RWPE2 (cell line): ENCODE measurements around the gene CBLC.
A peak's percentile ranks its signal among the peaks of the same experiment; 100 is the strongest.

Experiments used
- ATAC-seq: fragments of 200-7000 bp; cut with Tn5 transposase; 3 replicates; pipeline ENCODE4 v1.9.1; 2021; ENCODE audit warnings: low read depth
- DNase-seq: peaks from one replicate; pipeline ENCODE4 v3.0.0-alpha.2; 2020; ENCODE audit warnings: low spot score
- H3K27ac ChIP-seq: fragments of 450-650 bp; 2 replicates; pipeline ENCODE4 v1.5.1; 2017; ENCODE audit warnings: mild to moderate bottlenecking; ENCODE audit not compliant: poor library complexity, severe bottlenecking
- H3K27me3 ChIP-seq: fragments of 250-450 bp; sonication (Bioruptor Pico); 2 replicates; pipeline ENCODE4 v1.5.1; 2021; ENCODE audit warnings: mild to moderate bottlenecking, moderate library complexity; ENCODE audit not compliant: insufficient read depth, poor library complexity, severe bottlenecking
- H3K36me3 ChIP-seq: fragments of 250-450 bp; sonication (Bioruptor Pico); 2 replicates; pipeline ENCODE4 v1.5.1; 2020; ENCODE audit warnings: low read depth, mild to moderate bottlenecking, moderate library complexity
- H3K4me1 ChIP-seq: fragments of 250-450 bp; sonication (Bioruptor Pico); 2 replicates; pipeline ENCODE4 v1.5.1; 2021; ENCODE audit warnings: mild to moderate bottlenecking, moderate library complexity; ENCODE audit not compliant: insufficient read depth, poor library complexity, severe bottlenecking
- H3K4me3 ChIP-seq: fragments of 250-450 bp; sonication (Bioruptor Pico); 2 replicates; pipeline ENCODE4 v1.5.1; 2021; ENCODE audit warnings: mild to moderate bottlenecking, moderate library complexity; ENCODE audit not compliant: severe bottlenecking
- H3K9me3 ChIP-seq: fragments of 250-450 bp; sonication (Bioruptor Pico); 2 replicates; pipeline ENCODE4 v1.5.1; 2021; ENCODE audit warnings: mild to moderate bottlenecking, moderate library complexity; ENCODE audit not compliant: severe bottlenecking
- CTCF ChIP-seq: fragments of 450-650 bp; IDR thresholded peaks from one replicate; pipeline ENCODE4 v1.5.1; 2017; ENCODE audit warnings: mild to moderate bottlenecking, moderate library complexity; ENCODE audit not compliant: poor library complexity, severe bottlenecking

CBLC gene

DNA sequence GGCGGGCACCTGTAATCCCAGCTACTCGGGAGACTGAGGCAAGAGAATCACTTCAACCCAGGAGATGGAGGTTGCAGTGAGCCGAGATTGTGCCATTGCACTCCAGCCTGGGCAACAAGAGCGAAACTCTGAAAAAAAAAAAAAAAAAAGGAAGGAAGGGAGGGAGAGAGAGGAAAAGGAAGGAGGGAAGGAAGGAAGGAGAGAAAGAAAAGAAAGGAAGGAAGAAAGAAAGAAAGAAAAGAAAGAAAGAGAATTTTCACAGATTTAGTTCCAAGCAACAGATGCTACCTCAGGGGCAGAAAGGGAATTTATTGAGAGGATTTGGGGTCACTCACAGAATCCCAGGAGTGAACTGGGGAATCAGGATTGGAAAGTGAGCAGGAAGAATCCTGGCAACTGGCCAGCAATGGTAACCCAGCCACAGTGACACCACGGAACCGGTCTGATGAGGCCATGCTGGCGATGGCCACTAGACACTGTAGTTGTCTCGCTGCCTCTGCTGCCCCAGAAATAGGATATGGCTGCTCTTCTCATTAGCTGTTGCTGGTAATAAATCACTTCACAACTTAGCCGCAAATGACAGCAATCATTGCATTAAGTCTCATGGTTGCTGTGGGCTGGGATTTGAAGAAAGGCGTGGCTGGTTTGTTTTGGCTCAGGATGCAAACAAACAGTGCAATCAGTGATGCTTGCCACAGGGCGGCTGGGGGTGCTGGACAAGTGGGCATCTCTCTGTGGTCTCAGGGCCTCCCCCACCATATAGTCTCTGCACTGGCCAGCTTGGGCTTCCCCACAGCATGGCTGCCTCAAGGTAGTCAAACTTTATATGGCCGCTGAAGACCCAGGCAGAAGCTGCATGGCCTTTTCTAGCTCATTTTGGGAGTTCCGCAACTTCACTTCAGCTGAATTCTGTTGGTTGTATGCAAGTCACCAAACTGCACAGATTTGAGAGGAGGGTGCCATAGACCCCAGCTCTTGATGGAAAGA lies 26.0 kb downstream of the CBLC start:
- Histone ChIP-seq H3K36me3 (peaks cover 3% of the 10 kb centered on the region; the same call in 1 of the 2 replicates), H3K27me3 (no peaks in the 10 kb centered on the region), H3K9me3 (no peaks in the 10 kb centered on the region), H3K4me3 (no peak overlapping the region), H3K4me1 (peaks cover 20% of the 10 kb centered on the region), H3K27ac (no peak overlapping the region)
- DNase-seq (no peak), ATAC-seq (no peak)
- no peak for TF ChIP-seq CTCF

- TF ChIP-seq CTCF, result no peak
- no peak overlapping the region for H3K4me3 ChIP-seq
- peaks cover 20% of the 10 kb centered on the region for H3K4me1 ChIP-seq
- ATAC-seq (no peak), DNase-seq (no peak)
- H3K9me3 ChIP-seq, result no peaks in the 10 kb centered on the region
- peak overlapping the region; percentile 75 for H3K27ac ChIP-seq
- no peaks in the 10 kb centered on the region for H3K27me3 ChIP-seq
- H3K36me3 ChIP-seq, result peaks cover 3% of the 10 kb centered on the region
These were observed 28.6 kb downstream of the CBLC start for GRCh38 chr19:44806291-44806690.

GRCh38 chr19:44807162-44807561 lies 29.5 kb downstream of the CBLC start:
- Histone ChIP-seq H3K27ac (peak overlapping the region; percentile 75), H3K27me3 (no peaks in the 10 kb centered on the region), H3K4me3 (no peak overlapping the region), H3K4me1 (peaks cover 20% of the 10 kb centered on the region), H3K9me3 (no peaks in the 10 kb centered on the region), H3K36me3 (peaks cover 11% of the 10 kb centered on the region)
- ATAC-seq, result peak; percentile 78
- TF ChIP-seq CTCF, result no peak
- DNase-seq, result peak; percentile 91

DNA sequence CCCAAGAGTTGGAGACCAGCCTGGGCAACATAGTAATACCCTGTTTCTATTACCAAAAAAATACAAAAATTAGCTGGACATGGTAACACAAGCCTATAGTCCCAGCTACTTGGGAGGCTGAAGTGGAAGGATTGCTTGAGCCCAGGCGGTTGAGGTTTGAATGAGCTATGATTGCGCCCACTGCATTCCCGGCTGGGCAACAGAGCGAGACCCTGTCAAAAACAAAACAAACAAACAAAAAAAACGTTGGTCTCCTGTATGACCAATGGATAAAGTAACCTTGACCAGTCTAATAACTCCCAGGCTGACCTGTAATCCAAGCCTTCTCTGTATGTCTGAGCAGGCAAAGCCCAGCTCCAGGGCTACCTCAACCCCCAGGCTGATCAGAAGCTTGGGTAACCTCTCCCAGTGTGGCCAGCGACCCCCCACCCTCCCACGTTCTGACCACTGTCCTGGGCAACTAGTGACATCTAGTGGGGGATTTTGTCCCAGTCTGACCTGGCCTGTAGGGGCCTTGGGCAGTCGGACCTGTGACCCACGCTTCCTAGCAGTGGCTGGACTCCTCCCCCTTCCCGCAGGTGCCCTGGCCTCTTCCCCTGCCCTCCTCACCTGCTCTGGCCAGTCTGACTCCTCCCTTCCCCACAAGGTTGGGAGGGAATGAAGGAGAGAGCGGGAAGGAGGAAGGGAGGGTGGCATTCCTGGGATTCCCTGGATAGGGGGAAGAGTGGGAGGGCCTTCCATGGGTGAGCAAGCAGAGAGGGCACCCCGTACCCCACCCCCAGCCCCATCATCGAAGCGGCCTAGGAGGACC lies 30.2 kb downstream of the CBLC start:
- H3K4me1 ChIP-seq, result peaks cover 20% of the 10 kb centered on the region
- no peaks in the 10 kb centered on the region for H3K27me3 ChIP-seq
- ATAC-seq (peak; percentile 58), DNase-seq (peak; percentile 82)
- H3K36me3 ChIP-seq, result peaks cover 15% of the 10 kb centered on the region
- H3K9me3 ChIP-seq, result no peaks in the 10 kb centered on the region
- peak; percentile 59 for TF ChIP-seq CTCF
- no peak overlapping the region for H3K4me3 ChIP-seq
- H3K27ac ChIP-seq, result peak overlapping the region; percentile 75
